Tibial nerve (tissue), 4 donors: ENCODE data around the gene CNNM1.

Experiments
- CTCF ChIP-seq, 5 experiments: fragments of 200-600 bp in 3 of 5; fragments of 450-650 bp in 2 of 5; sonication (generic) in 3 of 5; IDR thresholded peaks; one replicate each; pipeline ENCODE4 v1.5.1; 2016 to 2019; ENCODE audit warnings: antibody characterized with exemption in 5 of 5, mild to moderate bottlenecking in 3 of 5, moderate library complexity in 2 of 5
- EP300 ChIP-seq, 2 donors: sonication (generic); formaldehyde crosslinking; IDR thresholded peaks; one replicate each; pipeline ENCODE4 v1.6.1; 2017; ENCODE audit warnings: antibody characterized with exemption in 2 of 2, mild to moderate bottlenecking in 1 of 2
- POLR2A ChIP-seq, 2 donors: fragments of 450-650 bp; IDR thresholded peaks; one replicate each; pipeline ENCODE4 v1.6.1; 2017; ENCODE audit warnings: antibody characterized with exemption in 2 of 2, mild to moderate bottlenecking in 2 of 2, moderate library complexity in 2 of 2

GRCh38 chr10:99426689-99427088, 97.5 kb downstream of the CNNM1 start:
- TF ChIP-seq CTCF (IDR thresholded peaks at IDR 0.05) (no peak), EP300 (IDR thresholded peaks at IDR 0.05) (no peak), POLR2A (IDR thresholded peaks at IDR 0.05) (no peak)
